Measurements from ENCODE around the gene CCDC181.
"Not testable (repeated sequence)": the region's sequence is repeated elsewhere in the genome, so short reads cannot be mapped to it uniquely, and the experiment has no call there.

CCDC181 gene

DNA sequence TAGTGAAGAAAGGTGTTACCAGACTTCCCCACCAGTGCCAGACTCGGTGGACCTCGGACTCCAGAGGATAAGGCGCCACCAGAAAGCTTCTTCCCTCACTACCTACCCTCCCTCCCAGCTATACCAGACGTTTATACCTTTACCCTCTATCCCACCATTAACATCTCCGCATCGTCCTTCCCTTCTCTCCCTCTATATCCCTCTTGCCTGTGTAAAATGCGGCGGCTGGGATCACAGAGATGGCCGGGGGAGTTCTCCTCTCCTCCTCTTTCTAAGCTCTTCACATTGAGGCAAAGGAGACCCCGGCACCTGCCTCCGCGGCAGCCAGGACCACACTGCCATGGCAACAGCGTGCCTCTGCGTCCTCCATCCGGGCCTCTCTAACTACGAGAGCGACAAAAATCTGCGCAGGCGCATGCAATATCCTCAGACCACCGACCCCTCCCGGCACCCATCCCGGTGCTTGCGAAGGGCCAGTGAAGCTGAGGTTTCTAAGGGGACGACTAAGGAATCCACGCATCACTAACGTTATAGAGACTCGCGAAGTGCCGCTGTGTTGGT, at the start of gene CCDC181:
Gene CCDC181 (minus strand): TSS at position 394 of the 561 bp plus-strand sequence. CDS start 2,547 bp downstream, outside the sequence.
- DNase-seq = peak; percentile 82

DNA sequence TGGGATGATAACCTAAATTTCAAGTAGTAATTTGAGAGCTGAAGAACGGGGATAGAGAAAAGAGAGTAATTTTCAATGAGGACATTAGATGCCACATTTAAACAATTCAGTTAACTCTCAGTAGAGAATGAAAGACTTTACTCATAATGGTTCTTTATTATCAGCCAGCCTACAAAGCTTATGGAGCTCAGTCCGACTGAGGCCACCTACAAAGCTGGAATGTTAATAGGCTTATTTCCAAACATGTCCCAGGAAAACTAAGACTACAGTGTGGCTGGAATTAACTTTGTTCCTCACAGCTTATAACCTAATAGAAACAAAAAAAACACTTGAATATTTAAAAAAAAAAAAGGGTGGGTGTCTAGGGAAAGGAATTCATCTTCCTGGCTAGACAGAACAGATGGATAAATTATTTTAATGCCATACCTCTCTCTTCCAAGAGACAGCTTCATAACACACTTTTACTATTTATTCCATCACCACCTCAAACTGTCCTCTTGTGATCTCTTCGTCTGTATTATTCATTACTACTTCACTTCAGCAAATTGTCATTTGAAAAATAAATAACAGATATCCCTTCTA, 48.6 kb upstream of the CCDC181 start:
- no peak for DNase-seq

DNA sequence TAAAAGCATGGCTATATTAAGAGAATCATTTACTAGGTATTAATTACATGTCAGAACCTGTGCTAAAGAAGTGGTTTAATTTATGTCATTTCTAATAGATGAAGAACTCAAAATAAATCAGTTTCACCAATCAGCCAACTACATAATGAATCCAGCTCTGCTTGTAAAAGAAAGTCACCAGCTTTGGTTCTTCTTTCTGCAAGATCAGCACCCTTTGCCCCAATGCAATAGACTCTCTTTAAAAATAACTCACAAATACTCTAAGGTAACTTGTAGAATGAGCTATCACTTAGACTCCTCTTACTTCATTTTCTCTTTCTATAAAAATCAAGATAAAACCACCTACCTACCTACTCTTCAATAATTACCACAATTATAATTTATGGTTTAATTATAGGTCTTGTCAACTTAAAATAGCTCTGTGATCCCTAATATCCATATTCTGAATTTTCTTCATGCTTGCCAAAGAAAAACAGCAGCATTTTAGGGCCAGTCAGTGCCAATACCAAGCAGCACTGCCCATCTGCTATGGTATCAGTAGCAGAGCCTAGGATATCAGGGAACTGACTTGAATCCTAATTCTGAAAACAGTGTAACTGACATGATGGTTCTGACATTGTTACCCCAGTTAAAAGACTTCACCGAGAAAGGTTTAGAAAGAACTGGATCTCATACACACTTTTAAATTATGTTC, 47.2 kb upstream of the CCDC181 start:
- no peak for DNase-seq

DNA sequence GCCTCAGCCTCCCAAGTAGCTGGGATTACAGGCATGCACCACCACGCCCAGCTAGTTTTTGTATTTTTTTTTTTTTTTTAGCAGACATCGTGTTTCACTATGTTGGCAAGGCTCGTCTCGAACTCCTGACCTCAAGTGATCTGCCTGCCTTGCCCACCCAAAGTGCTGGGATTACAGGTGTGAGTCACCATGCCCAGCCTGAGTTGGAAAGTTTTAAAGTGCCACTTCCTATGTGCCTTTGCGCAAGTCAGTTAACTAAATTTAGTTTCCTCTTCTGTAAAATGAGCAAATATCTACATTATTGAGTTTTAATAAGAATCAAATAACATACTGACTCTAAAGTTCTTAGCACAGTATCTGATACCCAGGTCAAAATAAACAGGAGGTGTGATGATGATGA, 46.1 kb upstream of the CCDC181 start:
- no peak for DNase-seq

DNA sequence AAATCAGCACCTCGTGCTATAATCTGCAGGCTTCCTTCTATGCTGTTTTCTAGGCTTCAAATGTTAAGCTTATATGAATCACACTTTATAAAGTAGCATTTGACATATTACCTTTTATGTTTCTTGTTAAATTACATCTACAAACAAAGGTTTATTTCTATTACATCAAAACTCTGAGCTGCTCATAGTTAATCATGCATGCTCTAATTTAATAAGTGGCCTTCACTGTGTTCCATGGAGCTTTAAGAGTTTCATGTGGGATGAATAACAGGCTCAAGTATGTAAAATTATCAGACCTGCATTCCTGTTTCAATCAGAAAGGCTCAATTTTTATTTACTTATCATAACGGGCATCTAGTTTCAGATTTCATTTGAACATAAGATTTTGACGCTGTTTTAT, 45.5 kb upstream of the CCDC181 start:
- DNase-seq = no peak

DNA sequence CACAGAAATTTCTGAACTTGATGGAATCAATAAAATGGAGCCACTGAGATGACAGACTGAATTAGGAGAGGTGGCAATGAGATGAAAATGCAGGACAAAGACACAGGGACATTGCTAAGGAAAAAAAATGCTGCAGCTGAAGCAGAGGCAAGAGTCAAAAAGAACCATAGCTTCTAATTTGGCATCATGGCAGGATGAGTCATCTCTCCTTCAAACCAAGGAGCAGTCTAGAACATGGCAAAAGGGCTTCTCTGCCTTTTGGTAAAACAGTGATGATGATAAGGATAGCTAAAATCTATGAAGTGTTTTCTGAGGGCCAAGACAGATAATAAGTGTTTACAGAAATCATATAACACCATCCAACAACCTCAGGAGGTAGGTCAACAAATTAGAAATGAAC, 41.7 kb upstream of the CCDC181 start:
- no peak for DNase-seq

DNA sequence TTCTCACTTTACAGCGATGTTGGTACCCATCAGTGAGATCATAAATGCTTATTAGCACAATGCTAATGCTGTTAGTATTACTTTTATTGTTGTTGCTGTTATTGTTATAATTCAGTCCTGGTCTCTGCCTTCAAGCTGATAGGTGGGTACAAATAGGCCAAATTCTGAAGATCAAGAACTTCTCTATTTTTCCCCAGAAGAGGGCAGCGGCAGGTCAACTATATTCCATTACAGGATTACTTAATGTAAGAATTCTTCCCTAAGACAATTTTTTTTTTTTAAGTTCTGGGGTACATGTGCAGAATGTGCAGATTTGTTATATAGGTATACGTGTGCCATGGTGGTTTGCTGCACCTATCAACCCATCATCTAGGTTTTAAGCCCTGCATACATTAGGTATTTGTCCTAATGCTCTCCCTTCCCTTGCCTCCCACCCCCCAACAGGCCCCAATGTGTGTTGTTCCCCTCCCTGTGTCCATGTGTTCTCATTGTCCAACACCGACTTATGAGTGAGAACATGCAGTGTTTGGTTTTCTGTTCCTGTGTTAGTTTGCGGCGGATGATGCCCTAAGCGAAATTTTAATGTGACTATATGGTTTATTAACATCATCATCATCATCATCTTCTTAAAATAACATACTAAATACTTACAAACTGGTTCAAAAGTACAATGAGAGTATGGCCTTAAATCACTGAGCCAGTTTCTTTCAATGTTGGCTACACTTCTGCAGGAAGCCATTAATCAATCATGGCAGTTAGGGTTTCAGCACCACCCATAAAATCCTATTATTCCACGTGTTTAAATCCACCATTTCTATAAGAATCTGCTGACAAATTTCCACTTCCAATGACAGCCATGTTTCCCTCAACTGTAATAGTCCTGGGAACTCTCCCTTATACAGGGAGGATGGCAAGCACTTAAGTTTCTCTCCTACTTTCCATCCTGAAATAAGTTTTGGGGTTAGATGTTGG, 39.3 kb upstream of the CCDC181 start:
- no peak for DNase-seq

DNA sequence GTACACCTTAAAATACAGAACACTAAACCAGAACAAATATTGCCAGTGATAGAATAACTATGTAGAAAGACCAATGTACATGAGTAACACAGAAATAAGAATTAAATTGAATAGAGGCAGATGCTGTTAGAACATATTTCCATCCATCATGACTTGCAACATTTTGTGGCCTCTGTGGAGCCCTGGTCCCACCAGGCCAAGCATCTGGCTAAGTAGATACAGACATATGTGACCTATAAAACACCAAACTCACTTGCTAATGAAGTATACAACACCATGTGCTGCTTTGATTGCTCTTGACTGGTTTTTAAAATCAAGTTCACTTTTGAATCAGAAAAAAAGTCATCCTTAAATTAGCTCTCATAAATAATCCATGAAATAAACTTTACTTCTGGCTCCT, 38.0 kb upstream of the CCDC181 start:
- DNase-seq = no peak

DNA sequence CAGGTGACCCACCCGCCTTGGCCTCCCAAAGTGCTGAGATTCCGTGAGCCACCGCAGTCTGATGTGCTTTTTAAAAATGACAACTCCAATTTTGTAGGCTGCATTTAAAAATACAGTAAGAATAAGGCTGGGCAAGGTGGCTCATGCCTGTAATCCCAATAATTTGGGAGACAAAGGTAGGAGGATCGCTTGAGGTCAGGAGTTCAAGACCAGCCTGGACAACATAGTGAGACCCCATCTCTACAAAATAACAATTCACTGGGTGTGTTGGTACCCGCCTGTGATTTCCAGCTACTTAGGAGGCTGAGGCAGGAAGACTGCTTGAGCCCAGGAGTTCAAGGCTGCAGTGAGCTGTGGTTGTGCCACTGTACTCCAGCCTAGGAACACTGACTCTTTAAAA, 35.1 kb upstream of the CCDC181 start:
- DNase-seq = no peak

DNA sequence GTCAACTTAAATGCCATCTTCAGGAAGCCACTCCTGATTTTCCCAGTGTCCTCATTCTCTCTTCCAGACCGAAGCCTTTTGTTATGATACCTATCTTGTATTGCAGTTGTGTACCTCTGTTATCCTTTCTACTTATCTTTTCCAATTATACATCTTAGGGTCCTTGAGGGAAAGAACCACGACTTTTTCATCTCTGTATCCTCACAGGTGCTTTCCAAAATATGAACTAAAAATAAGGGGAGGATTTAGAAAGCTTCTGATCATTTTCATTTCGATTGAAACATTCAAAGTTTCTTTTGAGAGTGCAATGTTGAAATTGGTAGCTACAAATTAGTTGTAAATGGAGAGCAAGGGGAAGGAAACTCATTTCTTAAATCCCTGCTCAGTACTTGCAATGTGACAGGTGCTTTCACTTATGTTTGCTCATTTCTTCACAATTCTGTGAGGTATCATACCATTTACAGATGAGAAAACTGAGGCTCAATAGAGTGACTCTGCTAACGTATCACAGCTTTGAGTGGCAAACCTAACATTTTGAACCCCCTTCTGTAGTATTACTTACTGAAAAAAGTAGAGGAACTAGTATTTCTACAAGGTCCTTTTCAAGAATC, 34.2 kb upstream of the CCDC181 start:
- DNase-seq = no peak

DNA sequence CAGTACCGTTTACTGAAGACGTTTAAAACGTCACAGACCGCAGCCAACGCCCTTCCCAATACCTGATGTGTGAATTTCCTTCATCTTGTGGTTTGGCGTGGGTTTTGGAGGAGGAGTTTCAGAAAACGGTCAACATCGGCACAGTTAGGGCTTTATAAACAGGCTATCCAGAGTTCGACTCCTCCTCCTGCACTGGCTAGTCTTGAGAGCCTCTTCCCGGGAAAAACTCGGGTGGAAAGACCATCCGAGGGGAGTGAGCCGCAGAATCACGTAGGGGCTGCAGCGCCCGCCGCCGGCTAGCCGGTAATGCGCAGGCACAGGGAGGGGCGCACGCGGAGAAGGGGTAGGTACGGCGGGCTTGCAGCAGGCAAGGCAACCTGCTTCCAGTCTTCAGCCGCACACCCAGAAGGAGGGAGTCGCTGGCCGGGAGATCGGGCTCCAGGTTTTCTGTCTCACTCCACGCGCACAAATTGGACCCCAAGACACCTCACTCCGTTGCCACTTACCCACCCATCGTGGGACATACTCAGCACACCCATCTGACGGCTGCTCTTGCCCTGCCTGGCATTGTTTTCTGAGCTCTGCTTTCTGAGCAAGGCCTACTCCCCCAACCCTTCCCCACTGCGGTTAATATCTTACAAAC, 33.0 kb upstream of the CCDC181 start:
- DNase-seq = peak; percentile 56

DNA sequence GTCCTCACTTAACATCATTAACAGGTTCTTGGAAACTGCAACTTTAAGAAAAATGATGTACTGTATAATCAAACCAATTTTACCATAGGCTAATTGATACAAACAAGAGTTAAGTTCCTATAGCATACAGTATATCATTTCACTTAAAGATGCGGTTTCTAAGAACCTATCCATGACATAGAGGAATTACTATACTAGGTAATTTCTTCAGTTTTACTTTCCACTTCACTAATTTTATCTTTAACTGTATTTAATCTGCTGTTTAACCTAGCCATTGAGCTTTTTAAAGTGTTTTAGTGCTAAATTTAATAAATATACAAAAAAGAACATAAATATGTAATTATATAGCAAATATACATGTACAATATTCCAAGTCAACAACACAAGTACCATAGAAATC, 30.2 kb upstream of the CCDC181 start:
- no peak for DNase-seq

DNA sequence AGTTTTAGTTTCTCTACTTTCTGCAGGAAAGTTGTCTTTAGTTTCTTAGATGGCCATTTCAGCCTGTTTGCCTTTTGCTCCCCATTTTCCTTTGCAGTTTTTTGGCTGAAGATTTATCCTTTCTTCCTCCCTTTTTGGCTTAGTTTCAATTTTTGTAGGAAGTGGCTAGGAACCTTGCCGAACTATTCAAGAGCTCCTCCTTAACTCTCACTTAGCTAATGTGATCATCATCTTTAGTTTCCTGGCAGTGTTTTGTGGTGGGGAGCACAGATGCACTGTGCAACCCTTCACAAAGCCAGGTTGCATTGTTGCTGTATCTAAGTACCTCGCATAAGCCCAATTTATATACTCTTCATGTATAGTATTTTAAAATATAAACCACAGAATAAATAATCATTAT, 28.8 kb upstream of the CCDC181 start:
- DNase-seq = no peak

DNA sequence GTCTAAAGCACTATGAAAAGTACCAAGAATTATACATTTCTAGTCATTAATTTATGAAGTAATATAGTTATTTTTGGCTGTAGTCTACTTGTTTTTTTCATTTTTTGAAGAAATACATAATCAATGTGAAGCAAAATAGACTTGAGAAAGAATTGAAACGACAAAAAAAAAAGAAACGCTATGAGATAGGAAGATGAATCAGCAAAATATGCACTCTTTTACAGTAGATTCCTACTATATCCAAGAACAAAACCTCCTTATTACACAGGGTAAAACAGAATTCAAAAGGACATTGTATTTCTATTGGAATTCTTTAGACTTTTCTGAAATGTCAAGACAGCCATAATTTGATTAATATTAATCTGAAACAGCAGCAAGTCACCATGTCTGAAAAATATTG, 25.6 kb upstream of the CCDC181 start:
- no peak for DNase-seq

DNA sequence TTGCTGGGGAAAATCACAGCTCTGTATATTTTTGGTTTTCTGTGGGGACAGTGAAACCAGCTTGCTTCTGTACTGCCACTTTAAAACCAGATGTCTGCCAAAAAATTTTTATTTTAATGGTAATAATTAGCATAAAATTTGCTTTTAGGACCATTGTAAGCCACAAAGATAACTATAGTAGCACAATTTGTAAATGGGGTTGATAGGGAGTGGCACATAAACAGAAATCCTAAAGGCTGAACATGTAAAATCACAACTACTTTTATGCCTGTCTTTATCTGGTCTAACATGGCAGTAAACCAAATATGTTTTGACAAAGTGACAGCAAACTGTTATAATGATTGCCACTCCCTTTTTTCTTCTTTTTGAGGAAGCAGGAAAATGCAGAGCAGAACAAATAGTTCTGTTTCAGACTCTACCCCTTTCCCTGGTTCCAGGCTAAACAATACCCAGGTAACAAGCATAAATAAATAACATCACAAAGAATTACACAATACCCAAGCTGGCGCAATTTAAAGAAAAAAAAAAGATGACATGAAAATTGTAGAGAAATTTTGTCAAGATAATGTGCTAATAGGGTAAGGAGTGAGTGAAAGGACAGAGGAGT, 24.0 kb upstream of the CCDC181 start:
- no peak for DNase-seq

DNA sequence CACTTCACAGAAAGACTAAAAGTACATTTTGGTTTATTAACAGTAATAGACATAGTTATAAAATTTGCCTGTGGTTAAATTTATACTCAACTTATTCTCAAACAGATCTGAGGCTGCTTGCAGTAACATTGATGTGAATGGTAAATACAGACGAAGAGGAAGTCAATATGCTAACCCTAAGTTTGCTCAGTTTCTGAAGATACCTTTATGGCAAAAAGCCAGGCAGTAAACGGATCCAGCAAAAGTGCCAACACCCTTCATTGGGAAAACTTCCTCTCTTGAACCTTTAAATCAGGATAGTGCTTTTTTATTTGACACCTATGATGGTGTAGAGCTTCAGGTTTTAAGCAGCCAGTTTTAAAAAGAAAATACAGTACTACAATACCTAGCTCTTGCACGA, 16.6 kb upstream of the CCDC181 start:
- no peak for DNase-seq

DNA sequence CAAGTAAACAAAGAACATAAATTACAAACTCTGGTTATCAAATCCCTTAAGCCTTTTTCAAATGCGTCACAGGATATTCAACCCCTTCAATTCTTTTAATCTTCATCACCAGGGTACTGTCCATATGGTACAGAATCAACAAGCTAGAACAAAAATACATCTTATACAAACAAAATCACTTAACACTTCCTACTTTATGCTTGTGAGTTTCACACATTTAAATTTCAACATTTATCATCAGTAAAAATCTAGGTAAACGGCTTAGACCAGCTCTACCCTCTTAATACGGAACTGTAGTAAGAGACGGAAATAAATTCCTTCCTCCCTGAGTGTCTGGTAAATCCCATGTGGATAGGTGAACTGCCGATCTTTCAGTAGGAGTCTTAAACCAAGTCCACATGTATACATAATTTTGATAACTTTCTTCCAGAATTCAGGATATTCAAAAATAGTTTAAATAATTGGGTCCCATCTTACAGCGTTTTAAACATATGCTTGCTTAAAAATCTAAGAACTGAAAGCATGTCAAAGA, 1.0 kb downstream of the CCDC181 start:
- DNase-seq = no peak

DNA sequence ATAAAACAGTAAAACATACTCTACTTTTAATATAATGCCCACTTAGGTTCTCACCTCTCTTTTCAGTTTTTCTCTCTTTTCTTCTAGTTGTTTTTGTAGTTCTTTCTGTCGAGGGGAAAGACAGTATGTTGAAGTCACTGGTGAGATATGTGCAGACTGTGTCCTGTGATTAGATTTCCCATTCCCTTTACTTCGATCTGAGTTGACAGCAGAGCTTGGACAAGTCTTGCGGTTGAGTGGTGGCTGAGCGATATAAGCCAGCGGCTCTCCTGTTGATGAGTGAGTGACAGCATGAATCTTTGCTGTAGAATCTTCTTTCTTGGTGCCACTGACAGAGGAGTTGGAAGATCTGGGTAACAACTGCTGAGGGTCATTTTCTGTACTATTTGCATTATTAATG, 6.0 kb downstream of the CCDC181 start:
- DNase-seq = no peak

DNA sequence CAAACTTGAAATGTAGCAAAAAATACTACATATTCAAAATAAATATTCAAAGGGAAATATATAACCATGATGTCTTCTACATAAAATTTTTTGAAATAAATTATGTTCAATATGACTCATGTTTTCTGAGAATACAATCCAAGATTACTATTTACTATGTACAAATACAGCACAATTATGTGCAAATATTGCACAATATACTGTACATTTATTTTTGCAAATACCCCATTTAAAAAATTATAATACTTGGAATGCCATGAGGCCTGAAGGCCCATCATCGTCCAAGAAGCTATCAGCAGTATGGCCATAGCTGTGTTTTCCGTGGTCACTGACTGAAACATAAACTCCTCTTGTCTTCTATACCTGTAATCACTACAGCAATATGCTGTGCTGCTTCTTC, 12.3 kb downstream of the CCDC181 start:
- DNase-seq = no peak

DNA sequence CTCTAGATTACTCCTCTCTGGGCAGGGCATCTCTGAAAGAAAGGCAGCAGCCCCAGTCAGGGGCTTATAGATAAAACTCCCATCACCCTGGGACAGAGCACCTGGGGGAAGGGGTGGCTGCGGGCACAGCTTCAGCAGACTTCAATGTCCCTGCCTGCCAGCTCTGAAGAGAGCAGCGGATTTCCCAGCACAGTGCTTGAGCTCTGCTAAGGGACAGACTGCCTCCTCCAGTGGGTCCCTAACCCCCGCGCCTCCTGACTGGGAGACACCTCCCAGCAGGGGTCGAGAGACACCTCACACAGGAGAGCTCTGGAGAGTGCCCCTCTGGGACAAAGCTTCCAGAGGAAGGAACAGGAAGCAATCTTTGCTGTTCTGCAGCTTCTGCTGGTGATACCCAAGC, 18.9 kb downstream of the CCDC181 start:
- not testable (repeated sequence) for DNase-seq

DNA sequence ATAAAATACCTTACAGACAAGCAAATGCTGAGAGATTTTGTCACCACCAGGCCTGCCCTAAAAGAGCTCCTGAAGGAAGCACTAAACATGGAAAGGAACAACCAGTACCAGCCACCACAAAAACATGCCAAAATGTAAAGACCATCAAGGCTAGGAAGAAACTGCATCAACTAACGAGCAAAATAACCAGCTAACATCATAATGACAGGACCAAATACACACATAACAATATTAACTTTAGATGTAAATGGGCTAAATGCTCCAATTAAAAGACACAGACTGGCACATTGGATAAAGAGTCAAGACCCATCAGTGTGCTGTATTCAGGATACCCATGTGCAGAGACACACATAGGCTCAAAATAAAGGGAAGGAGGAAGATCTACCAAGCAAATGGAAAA, 24.7 kb downstream of the CCDC181 start:
- not testable (repeated sequence) for DNase-seq

DNA sequence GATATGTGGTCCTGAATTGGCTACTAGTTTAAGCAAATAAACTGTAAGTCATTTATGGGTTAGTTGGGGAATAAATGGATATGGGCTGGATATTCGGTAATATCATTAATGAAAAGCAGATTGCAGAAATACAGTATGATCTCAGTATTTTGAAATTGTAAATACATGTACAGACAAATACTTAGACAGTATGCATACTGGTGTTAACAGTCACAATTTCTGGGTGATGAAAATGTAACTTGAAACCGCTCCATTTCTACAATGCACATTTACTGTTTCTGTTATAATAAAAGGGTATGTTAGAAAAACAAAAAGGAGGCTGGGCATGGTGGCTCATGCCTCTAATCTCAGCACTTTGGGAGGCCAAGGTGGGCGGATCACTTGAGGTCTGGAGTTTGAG, 31.3 kb downstream of the CCDC181 start:
- DNase-seq = no peak
